Measurements from ENCODE around the gene ARID4A.
"Not testable (repeated sequence)": the region's sequence is repeated elsewhere in the genome, so short reads cannot be mapped to it uniquely, and the experiment has no call there.

Gene ARID4A

GRCh38 chr14:58298477-58299400 is at the start of gene ARID4A:
TSS of gene ARID4A (plus strand) at chr14:58298555. CDS start at chr14:58299855, 1,300 bp downstream.
- DNase-seq (ENCODE audit: low read depth in 2 of 2): peak; percentile 10 to 53

- no peak for DNase-seq (ENCODE audit: low read depth in 2 of 2)
Measured at GRCh38 chr14:58249611-58250010, 48.7 kb upstream of the ARID4A start.

GRCh38 chr14:58258156-58258555 is 40.2 kb upstream of the ARID4A start:
- DNase-seq (ENCODE audit: low read depth in 2 of 2): no peak

- not testable (repeated sequence) for DNase-seq (ENCODE audit: low read depth in 2 of 2)
Measured at GRCh38 chr14:58262005-58262404, 36.4 kb upstream of the ARID4A start.

- no peak for DNase-seq (ENCODE audit: low read depth in 2 of 2)
Measured at GRCh38 chr14:58265401-58265800, 33.0 kb upstream of the ARID4A start.

GRCh38 chr14:58270628-58271027 is 27.7 kb upstream of the ARID4A start:
- no peak for DNase-seq (ENCODE audit: low read depth in 2 of 2)

- DNase-seq (ENCODE audit: low read depth in 2 of 2): no peak
Measured at GRCh38 chr14:58272588-58273372, 25.6 kb upstream of the ARID4A start.

- no peak for DNase-seq (ENCODE audit: low read depth in 2 of 2)
Measured at GRCh38 chr14:58274881-58275280, 23.5 kb upstream of the ARID4A start.

GRCh38 chr14:58275527-58276190 is 22.7 kb upstream of the ARID4A start:
- DNase-seq (ENCODE audit: low read depth in 2 of 2): no peak

GRCh38 chr14:58276208-58276607 is 22.1 kb upstream of the ARID4A start:
- DNase-seq (ENCODE audit: low read depth in 2 of 2): no peak

- no peak for DNase-seq (ENCODE audit: low read depth in 2 of 2)
Measured at GRCh38 chr14:58278177-58278576, 20.2 kb upstream of the ARID4A start.

GRCh38 chr14:58280954-58281787 is 17.2 kb upstream of the ARID4A start:
- DNase-seq (ENCODE audit: low read depth in 2 of 2): no peak

- DNase-seq (ENCODE audit: low read depth in 2 of 2): no peak
Measured at GRCh38 chr14:58281969-58282368, 16.4 kb upstream of the ARID4A start.

GRCh38 chr14:58282925-58283593 is 15.3 kb upstream of the ARID4A start:
- DNase-seq (ENCODE audit: low read depth in 2 of 2): no peak

GRCh38 chr14:58283730-58284129 is 14.6 kb upstream of the ARID4A start:
- no peak for DNase-seq (ENCODE audit: low read depth in 2 of 2)

- DNase-seq (ENCODE audit: low read depth in 2 of 2): no peak
Measured at GRCh38 chr14:58285132-58285531, 13.2 kb upstream of the ARID4A start.

GRCh38 chr14:58287607-58288042 is 10.7 kb upstream of the ARID4A start:
- no peak for DNase-seq (ENCODE audit: low read depth in 2 of 2)

- no peak for DNase-seq (ENCODE audit: low read depth in 2 of 2)
Measured at GRCh38 chr14:58288106-58288792, 10.1 kb upstream of the ARID4A start.

GRCh38 chr14:58291646-58292045 is 6.7 kb upstream of the ARID4A start:
- DNase-seq (ENCODE audit: low read depth in 2 of 2): no peak

GRCh38 chr14:58292187-58292586 is 6.2 kb upstream of the ARID4A start:
- DNase-seq (ENCODE audit: low read depth in 2 of 2): no peak
